Neural crest cell (in vitro differentiated cells): ENCODE measurements around the gene SLC6A1. TPM values are rescaled to one million over a fixed set of nuclear protein-coding genes. Genes with fewer than 3 reads are reported as not detected.
A peak's percentile ranks its signal among the peaks of the same experiment; 100 is the strongest.

ENCODE experiments used
- DNase-seq: peaks from one replicate; pipeline ENCODE4 v3.0.0; 2021; ENCODE audit warnings: low read depth, mixed read lengths, low spot score
- H3K27ac Mint-ChIP-seq: one replicate; pipeline ENCODE4 v1.8.0; 2021; ENCODE audit warnings: mild to moderate bottlenecking, mixed read lengths; ENCODE audit not compliant: unreplicated experiment
- H3K27me3 Mint-ChIP-seq: 2 replicates; pipeline ENCODE4 v1.8.0; 2021; ENCODE audit warnings: low read depth, mild to moderate bottlenecking, mixed read lengths
- H3K36me3 Mint-ChIP-seq: 2 replicates; pipeline ENCODE4 v1.8.0; 2021; ENCODE audit warnings: low read depth, mild to moderate bottlenecking, mixed read lengths
- H3K4me1 Mint-ChIP-seq: 2 replicates; pipeline ENCODE4 v1.8.0; 2021; ENCODE audit warnings: mixed read lengths
- H3K4me3 Mint-ChIP-seq: one replicate; pipeline ENCODE4 v1.8.0; 2021; ENCODE audit warnings: mild to moderate bottlenecking, mixed read lengths
- H3K9me3 Mint-ChIP-seq: 2 replicates; pipeline ENCODE4 v1.8.0; 2021; ENCODE audit warnings: mixed read lengths
- CTCF ChIP-seq: fragments of 200-600 bp; sonication (generic); conservative IDR thresholded peaks from 2 replicates; pipeline ENCODE4 v1.5.0; 2021; ENCODE audit warnings: antibody characterized with exemption, mild to moderate bottlenecking
- total RNA-seq: library from RNA; stranded (reverse); gene quantifications from 2 replicates; pipeline ENCODE4 v1.2.1, GENCODE V29; 2021

SLC6A1 gene
- total RNA-seq, 1 donor from 2014 or later = 0.42 TPM

DNA sequence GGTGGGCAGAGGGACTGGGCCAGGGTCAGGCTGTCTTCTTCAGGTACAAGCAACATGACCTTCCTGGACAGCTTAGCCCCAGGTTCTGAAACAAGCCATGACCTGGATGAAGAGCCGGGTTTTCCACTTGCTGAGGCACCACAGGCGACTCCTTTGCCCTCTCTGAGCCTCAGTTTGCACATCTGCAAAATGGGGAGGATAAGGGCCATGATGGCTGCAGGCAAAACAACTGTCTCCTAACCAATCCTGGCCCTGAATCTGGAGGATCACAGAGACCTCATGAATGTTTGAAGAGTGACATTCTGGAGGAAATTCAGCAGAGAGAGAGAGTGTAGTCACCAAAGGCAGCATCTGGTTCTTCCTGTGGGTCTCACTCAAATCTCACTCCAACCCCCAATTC lies 8.0 kb downstream of the SLC6A1 start:
- Mint-ChIP-seq H3K9me3 (no peaks in the 10 kb centered on the region), H3K4me1 (peaks cover 40% of the 10 kb centered on the region), H3K27ac (peak overlapping the region; percentile 89), H3K4me3 (no peak overlapping the region), H3K27me3 (peaks cover 40% of the 10 kb centered on the region), H3K36me3 (no peaks in the 10 kb centered on the region)
- DNase-seq = no peak
- no peak for TF ChIP-seq CTCF

DNA sequence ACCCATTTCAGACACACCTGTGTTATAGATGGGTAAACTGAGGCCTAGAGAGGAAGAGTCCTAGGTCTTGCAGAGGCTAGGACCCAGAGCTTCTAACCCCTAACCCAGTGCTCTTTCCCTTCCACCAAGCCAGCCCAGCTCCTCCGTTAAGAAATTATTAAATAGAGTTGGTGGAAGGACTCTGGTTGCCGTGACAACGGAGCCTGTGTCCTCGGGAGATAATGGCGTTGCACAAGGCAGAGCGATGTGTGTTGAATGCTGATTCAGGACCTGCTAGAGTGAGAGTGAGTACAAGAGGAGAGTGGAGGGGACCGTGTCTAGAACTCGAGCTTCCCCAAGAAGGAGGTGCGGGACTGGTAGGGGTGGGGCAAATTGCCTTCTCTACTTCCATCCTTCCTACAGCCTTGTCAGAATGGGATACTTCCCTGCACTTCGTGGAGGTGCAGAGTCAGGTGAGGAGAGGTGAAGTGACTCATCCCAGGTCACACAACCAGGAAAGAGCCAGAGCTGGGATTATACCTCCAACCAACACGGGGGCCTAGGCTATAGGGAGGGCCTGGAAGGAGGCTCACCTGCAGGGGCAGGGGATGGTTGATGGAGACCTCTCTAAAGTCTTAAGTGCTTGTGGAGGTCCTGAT lies 8.6 kb downstream of the SLC6A1 start:
- peak overlapping the region; percentile 1 for H3K4me3 Mint-ChIP-seq
- no peak for TF ChIP-seq CTCF
- DNase-seq = peak; percentile 62
- peaks cover 40% of the 10 kb centered on the region for H3K4me1 Mint-ChIP-seq
- H3K27me3 Mint-ChIP-seq = peaks cover 34% of the 10 kb centered on the region
- H3K9me3 Mint-ChIP-seq = no peaks in the 10 kb centered on the region
- H3K36me3 Mint-ChIP-seq = no peaks in the 10 kb centered on the region
- H3K27ac Mint-ChIP-seq = peak overlapping the region; percentile 89

GRCh38 chr3:11001658-11002021 lies 9.1 kb downstream of the SLC6A1 start:
- Mint-ChIP-seq H3K9me3 (no peaks in the 10 kb centered on the region), H3K27me3 (peaks cover 29% of the 10 kb centered on the region), H3K4me3 (no peak overlapping the region), H3K36me3 (no peaks in the 10 kb centered on the region), H3K4me1 (peaks cover 40% of the 10 kb centered on the region), H3K27ac (peak overlapping the region; percentile 89)
- no peak for TF ChIP-seq CTCF
- no peak for DNase-seq

GRCh38 chr3:11002371-11002807 lies 9.8 kb downstream of the SLC6A1 start:
- Mint-ChIP-seq H3K4me3 (no peak overlapping the region), H3K27ac (no peak overlapping the region), H3K27me3 (peaks cover 22% of the 10 kb centered on the region), H3K36me3 (no peaks in the 10 kb centered on the region), H3K4me1 (peaks cover 40% of the 10 kb centered on the region), H3K9me3 (no peaks in the 10 kb centered on the region)
- no peak for DNase-seq
- no peak for TF ChIP-seq CTCF

DNA sequence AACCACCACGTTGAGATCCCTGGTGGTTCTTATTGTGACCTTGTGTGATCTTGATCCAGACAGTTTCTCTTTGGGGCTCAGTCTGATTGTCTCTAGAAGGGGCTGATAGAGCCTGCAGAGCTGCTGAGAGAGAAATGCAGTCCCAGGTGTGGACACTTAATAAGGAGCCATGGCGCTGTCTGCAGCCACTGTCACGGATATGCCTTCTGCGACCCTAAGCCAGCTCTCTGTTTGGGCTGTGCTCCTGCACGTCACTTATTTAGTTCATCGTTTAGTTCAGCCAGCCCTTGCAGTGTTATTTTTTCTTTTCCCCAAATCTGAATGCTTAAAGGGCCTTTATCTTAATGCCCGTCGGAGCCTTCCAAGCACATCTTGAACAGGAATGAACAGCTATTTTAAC lies 12.0 kb downstream of the SLC6A1 start:
- Mint-ChIP-seq H3K9me3 (no peaks in the 10 kb centered on the region), H3K27ac (no peak overlapping the region), H3K4me3 (no peak overlapping the region), H3K36me3 (no peaks in the 10 kb centered on the region), H3K27me3 (peaks cover 7% of the 10 kb centered on the region), H3K4me1 (peaks cover 38% of the 10 kb centered on the region)
- TF ChIP-seq CTCF = no peak
- no peak for DNase-seq
